HepG2 (cell line): Measurements from ENCODE around the gene FKBP14. TPM values are rescaled to one million over a fixed set of nuclear protein-coding genes. Genes with fewer than 3 reads are reported as not detected.

Experiments used
- ATAC-seq: fragments of 200-7000 bp; cut with Tn5 transposase; 3 replicates; pipeline ENCODE4 v1.9.1; 2020; ENCODE audit warnings: mild to moderate bottlenecking, moderate library complexity
- BruUV-seq: library from RNA; stranded (reverse); fragments of 400-500 nt; replicated peaks from 2 replicates; lab custom pipeline; 2021; lab: Mats Ljungman, UMichigan
- CTCF ChIA-PET: fragments of 300-600 bp; formaldehyde crosslinking; extraction: SDS; loops from one replicate; lab custom pipeline; 2021; ENCODE audit warnings: low total read pairs, inconsistent platforms, low intra/inter-chr PET ratio; lab: Yijun Ruan, JAX
- POLR2A ChIA-PET: fragments of 350-600 bp; sonication (Branson Sonifier 250); formaldehyde crosslinking; loops from one replicate; lab custom pipeline; 2020; ENCODE audit warnings: antibody characterized with exemption, inconsistent platforms; lab: Yijun Ruan, JAX
- DNase-seq: peaks from one replicate; pipeline ENCODE4 v3.0.0-alpha.2; 2015; ENCODE audit warnings: low spot score
- FAIRE-seq: peaks from 3 replicates; lab custom pipeline; 2011; peaks lifted over from hg19 to GRCh38; lab: Jason Lieb, UNC
- H2AFZ ChIP-seq: one replicate; pipeline ENCODE4 v1.6.1; 2011; ENCODE audit warnings: low read length, inconsistent platforms
- H3K27ac ChIP-seq: fragments of 300-600 bp; 3 replicates; pipeline ENCODE4 v1.8.0; 2011; ENCODE audit warnings: mixed run types, mild to moderate bottlenecking, mixed read lengths, low read length, inconsistent platforms; ENCODE audit not compliant: insufficient read depth; ENCODE audit errors: extremely low read length
- H3K27me3 ChIP-seq, 2 experiments: fragments of 200-600 bp in 1 of 2; 2 replicates in 1 of 2; 3 replicates in 1 of 2; pipeline versions ENCODE4 v1.6.0 to v1.8.0; 2011; ENCODE audit warnings: low read length in 2 of 2, mild to moderate bottlenecking in 2 of 2, moderate library complexity in 2 of 2, inconsistent platforms in 1 of 2; ENCODE audit not compliant: insufficient read depth in 2 of 2, control insufficient read depth in 1 of 2
- H3K36me3 ChIP-seq, 2 experiments: fragments of 200-600 bp in 1 of 2; replicated peaks in 1 of 2; 2 replicates in 1 of 2; 3 replicates in 1 of 2; pipeline versions ENCODE4 v1.5.1 to v1.8.0; 2011; ENCODE audit warnings: low read length in 2 of 2, inconsistent platforms in 1 of 2; ENCODE audit not compliant: insufficient read depth in 2 of 2, control insufficient read depth in 1 of 2
- H3K4me1 ChIP-seq: 2 replicates; pipeline ENCODE4 v1.5.1; 2012; ENCODE audit warnings: low read length, inconsistent platforms; ENCODE audit not compliant: insufficient read depth
- H3K4me2 ChIP-seq: 2 replicates; pipeline ENCODE4 v1.6.0; 2011; ENCODE audit warnings: low read depth, low read length, inconsistent platforms
- H3K4me3 ChIP-seq, 3 experiments: fragments of 200-600 bp in 1 of 3; sonication (generic), shearing (Covaris generic) in 1 of 3; replicated peaks in 1 of 3; 2 replicates each; pipeline ENCODE4 v1.5.1; 2011 to 2016; ENCODE audit warnings: low read length in 3 of 3, inconsistent platforms in 2 of 3, low read depth in 2 of 3, mild to moderate bottlenecking in 2 of 3, control low read depth in 1 of 3, mixed read lengths in 1 of 3; ENCODE audit not compliant: insufficient read depth in 1 of 3
- H3K79me2 ChIP-seq: one replicate; pipeline ENCODE4 v1.6.1; 2011; ENCODE audit warnings: low read length, inconsistent platforms; ENCODE audit not compliant: insufficient read depth
- H3K9ac ChIP-seq: 2 replicates; pipeline ENCODE4 v1.6.0; 2011; ENCODE audit warnings: mild to moderate bottlenecking, low read depth, low read length, inconsistent platforms; ENCODE audit not compliant: insufficient read depth
- H3K9me3 ChIP-seq: 2 replicates; pipeline ENCODE4 v1.5.1; 2012; ENCODE audit warnings: mild to moderate bottlenecking, low read length
- H4K20me1 ChIP-seq: 2 replicates; pipeline ENCODE4 v1.6.0; 2011; ENCODE audit warnings: inconsistent platforms, mild to moderate bottlenecking, low read length, moderate library complexity; ENCODE audit not compliant: insufficient read depth
- ARID5B ChIP-seq: IDR thresholded peaks from 2 replicates; pipeline ENCODE4 v1.4.0; 2020; ENCODE audit warnings: mild to moderate bottlenecking, missing genetic modification reagents
- ATF7-NPFF ChIP-seq: sonication (generic); formaldehyde crosslinking; IDR thresholded peaks from 2 replicates; pipeline ENCODE4 v1.8.1; 2023; ENCODE audit warnings: mild to moderate bottlenecking, low read depth, missing genetic modification reagents, moderate library complexity
- FLYWCH1 ChIP-seq: sonication (generic); formaldehyde crosslinking; IDR thresholded peaks from 2 replicates; pipeline ENCODE4 v1.8.1; 2023; ENCODE audit warnings: mild to moderate bottlenecking, missing genetic modification reagents
- FOXA1 ChIP-seq, 2 experiments: fragments of 450-650 bp in 1 of 2; sonication (generic) in 1 of 2; formaldehyde crosslinking in 1 of 2; IDR thresholded peaks; 2 replicates each; pipeline versions ENCODE4 v1.4.0 to v1.6.1; 2016 to 2020; ENCODE audit warnings: missing genetic modification reagents in 1 of 2
- FOXA3 ChIP-seq: IDR thresholded peaks from 2 replicates; pipeline ENCODE4 v1.6.1; 2016; ENCODE audit warnings: missing genetic modification reagents, missing compliant biosample characterization
- MED1 ChIP-seq: sonication (generic); formaldehyde crosslinking; IDR thresholded peaks from 2 replicates; pipeline ENCODE4 v1.4.0; 2020; ENCODE audit warnings: missing genetic modification reagents
- MEF2D ChIP-seq: sonication (generic); formaldehyde crosslinking; IDR thresholded peaks from 2 replicates; pipeline ENCODE4 v1.5.1; 2020; ENCODE audit warnings: mild to moderate bottlenecking, missing genetic modification reagents
- MIXL1 ChIP-seq: IDR thresholded peaks from 2 replicates; pipeline ENCODE4 v1.6.1; 2016
- POLR2A ChIP-seq, 2 experiments: IDR thresholded peaks; 2 replicates each; pipeline ENCODE4 v1.6.1; 2011; ENCODE audit warnings: low read depth in 2 of 2, low read length in 2 of 2, mild to moderate bottlenecking in 1 of 2, moderate library complexity in 1 of 2; ENCODE audit not compliant: insufficient read depth in 1 of 2
- PPARG ChIP-seq: conservative IDR thresholded peaks from 2 replicates; pipeline ENCODE4 v1.6.1; 2016; ENCODE audit warnings: missing biosample characterization, missing genetic modification reagents
- RARA ChIP-seq: IDR thresholded peaks from 2 replicates; pipeline ENCODE4 v1.6.1; 2016; ENCODE audit warnings: missing genetic modification reagents, missing compliant biosample characterization
- REPIN1 ChIP-seq: sonication (generic); formaldehyde crosslinking; IDR thresholded peaks from 2 replicates; pipeline ENCODE4 v1.8.0; 2022; ENCODE audit warnings: missing genetic modification reagents, low read depth, mild to moderate bottlenecking, borderline replicate concordance
- RXRB ChIP-seq: IDR thresholded peaks from 2 replicates; pipeline ENCODE4 v1.6.1; 2016; ENCODE audit warnings: borderline replicate concordance, missing genetic modification reagents, missing compliant biosample characterization
- SAP130 ChIP-seq: IDR thresholded peaks from 2 replicates; pipeline ENCODE4 v1.6.1; 2016; ENCODE audit warnings: low read depth
- SOX5 ChIP-seq: IDR thresholded peaks from 2 replicates; pipeline ENCODE4 v1.6.1; 2016; ENCODE audit warnings: borderline replicate concordance
- THRA ChIP-seq: sonication (generic); formaldehyde crosslinking; IDR thresholded peaks from 2 replicates; pipeline ENCODE4 v1.4.0; 2020; ENCODE audit warnings: missing genetic modification reagents, borderline replicate concordance
- TOE1 ChIP-seq: sonication (generic); formaldehyde crosslinking; IDR thresholded peaks from 2 replicates; pipeline ENCODE4 v1.4.0; 2020; ENCODE audit warnings: mild to moderate bottlenecking, missing genetic modification reagents
- ZC3H13 ChIP-seq: sonication (generic); formaldehyde crosslinking; IDR thresholded peaks from 2 replicates; pipeline ENCODE4 v1.8.1; 2023; ENCODE audit warnings: mild to moderate bottlenecking, missing genetic modification reagents, moderate library complexity
- ZNF441 ChIP-seq: sonication (generic); formaldehyde crosslinking; IDR thresholded peaks from 2 replicates; pipeline ENCODE4 v1.7.0; 2021; ENCODE audit warnings: missing genetic modification reagents, borderline replicate concordance
- ZNF484 ChIP-seq: sonication (generic); formaldehyde crosslinking; IDR thresholded peaks from 2 replicates; pipeline ENCODE4 v1.5.1; 2020; ENCODE audit warnings: mild to moderate bottlenecking, low read depth, missing genetic modification reagents, borderline replicate concordance
- ZNF660 ChIP-seq: sonication (generic); formaldehyde crosslinking; IDR thresholded peaks from 2 replicates; pipeline ENCODE4 v1.5.1; 2020; ENCODE audit warnings: mild to moderate bottlenecking, low read depth, missing genetic modification reagents, borderline replicate concordance
- ZSCAN20 ChIP-seq: sonication (generic); formaldehyde crosslinking; IDR thresholded peaks from 2 replicates; pipeline ENCODE4 v1.4.0; 2020; ENCODE audit warnings: missing genetic modification reagents, mild to moderate bottlenecking, borderline replicate concordance
- WGBS: methylation state at CpG from one replicate; pipeline ENCODE4 v1.1.6; 2017; ENCODE audit warnings: low lambda C conversion rate; 5-methylcytosine and 5-hydroxymethylcytosine counted together
- in situ Hi-C: cut with HindIII; loops from 2 replicates; pipeline ENCODE4 v1.10.0; 2017; ENCODE audit warnings: low pct_unique_long_range_greater_than_20kb; ENCODE audit not compliant: extremely low pct_ligation_motif_present
- intact Hi-C: fragments of 100-400 bp; cut with micrococcal nuclease; formaldehyde crosslinking; loops from one replicate; pipeline ENCODE4 v1.10.0; 2022; ENCODE audit not compliant: unreplicated experiment
- polyA plus RNA-seq, 8 experiments: library from polyadenylated mRNA; depleted of rRNA in 3 of 8; stranded (reverse) in 7 of 8; unstranded in 1 of 8; fragments of >200 nt; fragmentation: Illumina TruSeq in 4 of 8; extraction: Trizol in 4 of 8; gene quantifications; 2 replicates each; pipeline versions ENCODE4 v1.2.1 to v1.2.3, GENCODE V29; 2011 to 2016; ENCODE audit warnings: low read depth in 4 of 8, missing spikeins in 1 of 8, mixed read lengths in 1 of 8; ENCODE audit not compliant: insufficient read depth in 1 of 8
- total RNA-seq, 5 experiments: library from RNA; depleted of rRNA; stranded (reverse); fragments of >200 nt; fragmentation: Illumina TruSeq; extraction: Trizol; gene quantifications; 2 replicates each; pipeline ENCODE4 v1.2.3, GENCODE V29; 2016; ENCODE audit warnings: low read depth in 1 of 5

Gene FKBP14
- total and polyA plus RNA-seq, 2 of the 13 experiments (the other 11 are each of a cell fraction or from before 2014, with no cell fraction given) = 20.0 to 32.3 TPM

- H3K4me1 ChIP-seq = peaks cover 37% of the 10 kb centered on the region
- CTCF ChIA-PET = no interaction called here
- intact Hi-C loops (no loop called here), in situ Hi-C loops (loop anchor here (5.0 kb wide), 1 partner anchor 40 kb away; the partner anchor contains the start of genes FKBP14 and PLEKHA8)
- DNase-seq (peak; percentile 53), FAIRE-seq (no peak), ATAC-seq (no peak)
- peak overlapping the region; percentile 86 for H3K27ac ChIP-seq
- no peak overlapping the region for H2AFZ ChIP-seq
- peaks cover 0 to 2% of the 10 kb centered on the region in 2 experiments; a peak in 2 of 5 replicates for H3K36me3 ChIP-seq
- 0% methylated on average over 2 of the region's 2 CpGs for WGBS
- peaks cover 60% of the 10 kb centered on the region for H3K79me2 ChIP-seq
- H3K4me2 ChIP-seq = peak overlapping the region; percentile 94
- no peaks in the 10 kb centered on the region for H3K27me3 ChIP-seq
- no TSS peak for BruUV-seq
- peak overlapping the region; percentile 96 to 99 (median 97) for H3K4me3 ChIP-seq
- H3K9me3 ChIP-seq = no peaks in the 10 kb centered on the region
- H3K9ac ChIP-seq = peak overlapping the region; percentile 89
- H4K20me1 ChIP-seq = peaks cover 4% of the 10 kb centered on the region; the same call in 1 of the 2 replicates
- POLR2A ChIA-PET = interaction anchor here (1.2 to 2.5 kb wide), 5 partner anchors 10 to 607 kb away, joined by 3 to 22 read pairs (median 8); partner anchors contain the start of genes FKBP14, GARS1 and PLEKHA8
- TF ChIP-seq SAP130 (CRISPR knock-in tag) (peak; percentile 72), TOE1 (CRISPR knock-in tag) (no peak), ZNF441 (CRISPR knock-in tag) (no peak), ZNF660 (CRISPR knock-in tag) (no peak), MED1 (CRISPR knock-in tag) (peak; percentile 28; the same call in 1 of the 2 replicates), ARID5B (CRISPR knock-in tag) (peak; percentile 38; the same call in 1 of the 2 replicates), PPARG (CRISPR knock-in tag) (peak; percentile 88), THRA (CRISPR knock-in tag) (no peak), FOXA1 (IDR thresholded peaks at IDR 0.05) (no peak), FOXA1 (CRISPR knock-in tag; IDR thresholded peaks at IDR 0.05) (0 out of 2 replicates have a peak, but pooled peaks have one; percentile 19), RXRB (CRISPR knock-in tag) (peak; percentile 77), POLR2A (IDR thresholded peaks at IDR 0.05; ENCODE audit: insufficient read depth in 1 of 2, low read depth in 2 of 2, low read length in 2 of 2) (0 out of 4 replicates have a peak, but pooled peaks of 1 of the 2 experiments have one; percentile 26), ZNF484 (CRISPR knock-in tag) (no peak), ATF7-NPFF (no peak), ZSCAN20 (CRISPR knock-in tag) (no peak), FLYWCH1 (CRISPR knock-in tag) (no peak), MIXL1 (CRISPR knock-in tag) (0 out of 2 replicates have a peak, but pooled peaks have one; percentile 41), FOXA3 (peak; percentile 70), REPIN1 (no peak), RARA (peak; percentile 34; the same call in 1 of the 2 replicates), ZC3H13 (CRISPR knock-in tag) (no peak), SOX5 (peak; percentile 13; the same call in 1 of the 2 replicates), MEF2D (CRISPR knock-in tag) (peak; percentile 95)
Observed at GRCh38 chr7:29987083-29987482, 39.4 kb downstream of the FKBP14 start.
